ENCODE measurements around the gene ZNF43.

DNA sequence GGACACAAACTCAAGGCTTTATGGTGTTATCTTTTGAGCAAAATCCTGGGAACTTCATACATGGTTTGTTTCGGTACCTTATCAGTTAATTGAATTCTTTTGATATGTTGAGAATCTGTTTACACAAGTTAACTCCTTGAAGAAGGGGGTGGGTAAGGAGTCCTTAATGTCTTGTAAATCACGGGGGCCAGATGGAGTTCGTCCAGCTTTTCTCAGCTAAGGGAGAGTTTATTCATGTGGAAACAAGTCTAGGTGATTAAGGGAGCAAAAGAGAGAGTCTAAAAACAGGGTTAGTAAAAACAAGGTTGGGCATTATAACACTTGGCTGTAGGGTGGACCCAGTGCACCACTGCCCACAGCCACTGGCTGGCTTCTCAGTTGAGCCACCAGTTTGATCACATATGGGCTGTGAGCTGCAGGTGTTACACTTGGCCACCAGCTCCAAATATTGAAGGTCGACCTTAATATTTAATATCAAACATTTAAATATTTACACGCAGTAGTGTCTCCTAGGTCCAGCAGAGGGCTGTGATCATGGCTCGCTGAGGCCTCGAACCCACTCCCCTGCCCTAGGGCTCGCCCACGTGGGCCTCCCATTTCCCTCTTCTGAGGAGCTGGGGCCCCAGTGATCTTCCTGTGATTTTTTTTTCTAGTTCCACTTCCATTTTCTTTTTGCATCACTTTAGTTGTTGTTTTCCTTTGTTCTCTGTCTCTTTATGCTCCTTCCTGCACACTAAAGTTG, 21.0 kb upstream of the ZNF43 start:
- TF ChIP-seq POLR2A (IDR thresholded peaks at IDR 0.05; ENCODE audit: low read depth, low read length) (no peak), TAF1 (IDR thresholded peaks at IDR 0.05; ENCODE audit: low read depth, low read length) (no peak), SPI1 (IDR thresholded peaks at IDR 0.05; ENCODE audit: low read depth, low read length) (no peak), POLR2AphosphoS5 (IDR thresholded peaks at IDR 0.05; ENCODE audit: low read depth, low read length) (no peak), POU2F2 (IDR thresholded peaks at IDR 0.05; ENCODE audit: low read depth, low read length) (no peak), PAX5 (IDR thresholded peaks at IDR 0.05; ENCODE audit: insufficient read depth, low read length, severe bottlenecking) (no peak)
